Mesenchymal stem cell (in vitro differentiated cells and primary cell): Measurements from ENCODE around the gene GMFB.
A peak's percentile ranks its signal among the peaks of the same experiment; 100 is the strongest.

Source experiments
- DNase-seq: peaks from one replicate; pipeline ENCODE4 v3.0.0-alpha.2; 2013
- H2AFZ ChIP-seq: one replicate; pipeline ENCODE4 v1.6.1; 2013; ENCODE audit warnings: low read depth, mild to moderate bottlenecking, control low read depth, inconsistent platforms, low read length, moderate library complexity
- H2AK5ac ChIP-seq: 2 replicates; pipeline ENCODE4 v1.6.1; 2013; ENCODE audit warnings: low read length, moderate library complexity, mild to moderate bottlenecking, inconsistent platforms; ENCODE audit not compliant: severe bottlenecking
- H2BK120ac ChIP-seq: one replicate; pipeline ENCODE4 v1.6.1; 2013; ENCODE audit warnings: low read depth, mild to moderate bottlenecking, inconsistent platforms, low read length, moderate library complexity
- H2BK12ac ChIP-seq, 2 experiments: one replicate each; pipeline ENCODE4 v1.6.1; 2013; ENCODE audit warnings: inconsistent platforms in 2 of 2, low read length in 2 of 2, mild to moderate bottlenecking in 2 of 2, moderate library complexity in 2 of 2, control low read depth in 1 of 2
- H2BK15ac ChIP-seq: one replicate; pipeline ENCODE4 v1.6.1; 2013; ENCODE audit warnings: mild to moderate bottlenecking, low read depth, inconsistent platforms; ENCODE audit not compliant: poor library complexity, severe bottlenecking
- H2BK5ac ChIP-seq: 2 replicates; pipeline ENCODE4 v1.6.1; 2013; ENCODE audit warnings: low read depth, mild to moderate bottlenecking, low read length, control low read depth, inconsistent platforms; ENCODE audit not compliant: poor library complexity, severe bottlenecking
- H3K14ac ChIP-seq, 2 experiments: one replicate each; pipeline ENCODE4 v1.6.1; 2013; ENCODE audit warnings: inconsistent platforms in 2 of 2, low read length in 2 of 2, control low read depth in 1 of 2, mild to moderate bottlenecking in 1 of 2, moderate library complexity in 1 of 2
- H3K18ac ChIP-seq, 2 experiments: one replicate each; pipeline ENCODE4 v1.6.1; 2013; ENCODE audit warnings: inconsistent platforms in 2 of 2, low read length in 2 of 2, control low read depth in 1 of 2, low read depth in 1 of 2, mild to moderate bottlenecking in 1 of 2
- H3K23ac ChIP-seq, 2 experiments: one replicate each; pipeline ENCODE4 v1.6.1; 2013; ENCODE audit warnings: inconsistent platforms in 2 of 2, low read length in 2 of 2, mild to moderate bottlenecking in 2 of 2, moderate library complexity in 2 of 2, control low read depth in 1 of 2
- H3K27ac ChIP-seq: 2 replicates; pipeline ENCODE4 v1.5.1; 2013; ENCODE audit warnings: mild to moderate bottlenecking, moderate library complexity, low read length, control low read depth, inconsistent platforms; ENCODE audit not compliant: poor library complexity, severe bottlenecking
- H3K27me3 ChIP-seq, 2 experiments: 2 replicates each; pipeline versions ENCODE4 v1.6.1 to v1.7.0; 2013; ENCODE audit warnings: low read length in 2 of 2, mild to moderate bottlenecking in 2 of 2, moderate library complexity in 2 of 2, control low read depth in 1 of 2, inconsistent platforms in 1 of 2; ENCODE audit not compliant: control insufficient read depth in 1 of 2, insufficient read depth in 1 of 2
- H3K36me3 ChIP-seq, 2 experiments: 2 replicates each; pipeline versions ENCODE4 v1.6.1 to v1.7.0; 2013; ENCODE audit warnings: low read length in 2 of 2, control low read depth in 1 of 2, inconsistent platforms in 1 of 2, low read depth in 1 of 2, mild to moderate bottlenecking in 1 of 2; ENCODE audit not compliant: insufficient read depth in 2 of 2, control insufficient read depth in 1 of 2
- H3K4ac ChIP-seq, 2 experiments: one replicate each; pipeline ENCODE4 v1.6.1; 2013; ENCODE audit warnings: inconsistent platforms in 2 of 2, low read length in 2 of 2, mild to moderate bottlenecking in 2 of 2, moderate library complexity in 2 of 2, control low read depth in 1 of 2, low read depth in 1 of 2
- H3K4me1 ChIP-seq: 2 replicates; pipeline ENCODE4 v1.6.1; 2013; ENCODE audit warnings: low read depth, low read length, control low read depth; ENCODE audit not compliant: control insufficient read depth, insufficient read depth
- H3K4me2 ChIP-seq: 2 replicates; pipeline ENCODE4 v1.6.1; 2013; ENCODE audit warnings: low read length, mild to moderate bottlenecking, inconsistent platforms; ENCODE audit not compliant: poor library complexity, severe bottlenecking
- H3K4me3 ChIP-seq, 2 experiments: 2 replicates each; pipeline versions ENCODE4 v1.5.1 to v1.7.0; 2013; ENCODE audit warnings: low read length in 2 of 2, mild to moderate bottlenecking in 2 of 2, control low read depth in 1 of 2, low read depth in 1 of 2; ENCODE audit not compliant: insufficient read depth in 1 of 2
- H3K79me1 ChIP-seq: replicated peaks from 2 replicates; pipeline ENCODE4 v1.6.1; 2013; ENCODE audit warnings: mild to moderate bottlenecking, control low read depth, low read length, inconsistent platforms; ENCODE audit not compliant: poor library complexity, severe bottlenecking
- H3K9ac ChIP-seq: 2 replicates; pipeline ENCODE4 v1.7.0; 2013; ENCODE audit warnings: mild to moderate bottlenecking, low read length, moderate library complexity
- H3K9me3 ChIP-seq: 2 replicates; pipeline ENCODE4 v1.7.0; 2013; ENCODE audit warnings: mild to moderate bottlenecking, low read length; ENCODE audit not compliant: control insufficient read depth
- H4K8ac ChIP-seq: one replicate; pipeline ENCODE4 v1.6.1; 2013; ENCODE audit warnings: inconsistent platforms, mild to moderate bottlenecking, low read length, moderate library complexity
- H4K91ac ChIP-seq: one replicate; pipeline ENCODE4 v1.6.1; 2013; ENCODE audit warnings: mild to moderate bottlenecking, low read length, inconsistent platforms
- WGBS: methylation state at CpG from one replicate; pipeline ENCODE4 v1.1.7; 2013; ENCODE audit warnings: mixed read lengths; 5-methylcytosine and 5-hydroxymethylcytosine counted together

The GMFB gene

DNA sequence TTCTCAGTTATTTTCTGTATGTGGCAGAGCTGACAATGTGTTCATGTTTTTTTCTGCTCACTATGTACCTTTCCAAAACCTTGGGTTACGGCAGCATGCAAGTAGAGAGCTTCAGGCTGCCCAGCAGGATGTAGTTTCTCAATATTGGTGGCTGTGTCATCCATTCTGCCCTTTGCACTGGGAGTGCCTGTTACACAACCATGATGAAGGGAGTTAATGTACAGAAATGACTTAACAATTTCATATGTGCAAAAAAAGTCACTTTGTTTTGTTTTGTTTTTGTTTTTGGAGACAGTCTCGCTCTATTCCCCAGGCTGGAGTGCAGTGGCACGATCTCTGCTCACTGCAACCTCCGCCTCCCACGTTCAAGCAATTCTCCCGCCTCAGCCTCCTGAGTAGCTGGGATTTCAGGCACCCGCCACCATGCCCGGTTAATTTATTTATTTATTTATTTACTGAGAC lies 41.5 kb downstream of the GMFB start:
- Histone ChIP-seq H3K79me1 (no peaks in the 10 kb centered on the region), H3K9ac (no peak overlapping the region), H4K8ac (no peak overlapping the region), H3K23ac (no peak overlapping the region), H3K18ac (no peak overlapping the region), H2BK12ac (no peak overlapping the region), H2BK120ac (no peak overlapping the region), H2AK5ac (no peak overlapping the region), H3K36me3 (no peaks in the 10 kb centered on the region), H3K4me1 (no peaks in the 10 kb centered on the region), H3K27ac (no peak overlapping the region), H2BK5ac (no peak overlapping the region), H2BK15ac (no peak overlapping the region), H3K4me2 (no peak overlapping the region), H3K4me3 (no peak overlapping the region), H4K91ac (no peak overlapping the region), H3K27me3 (peaks cover 0 to 3% of the 10 kb centered on the region in 2 experiments), H2AFZ (no peak overlapping the region), H3K4ac (no peak overlapping the region), H3K14ac (no peak overlapping the region), H3K9me3 (no peaks in the 10 kb centered on the region)
- WGBS: 92% methylated on average over 8 of the region's 8 CpGs
- peak; percentile 74 for DNase-seq

DNA sequence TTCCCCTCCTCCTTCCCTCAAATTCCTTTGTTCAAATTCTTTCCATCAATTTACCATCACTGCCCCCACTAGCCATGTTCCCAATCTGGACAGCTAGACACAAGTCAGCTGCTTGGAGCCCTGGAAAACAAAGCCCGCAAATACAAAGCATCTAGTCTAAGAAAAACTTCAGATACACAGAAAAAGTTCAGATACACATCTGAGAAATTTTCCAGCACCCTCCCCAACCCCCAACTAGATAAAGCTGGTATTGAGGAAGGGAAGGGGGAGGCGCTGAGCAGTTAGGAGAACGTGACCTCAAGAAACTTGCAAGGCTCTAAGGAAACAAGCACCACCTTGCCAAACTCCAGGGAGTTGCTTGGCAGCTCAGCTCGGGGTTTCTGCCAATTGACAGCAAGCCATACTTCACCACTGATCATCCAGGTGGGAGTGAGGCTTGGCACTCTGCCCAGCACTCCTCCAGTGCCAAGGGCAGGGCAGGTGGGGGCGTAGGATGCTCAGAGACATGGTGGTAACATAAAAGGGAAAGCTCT lies 42.6 kb downstream of the GMFB start:
- Histone ChIP-seq H2BK12ac (peak overlapping the region in 1 of 2 experiments; percentile 27), H3K14ac (no peak overlapping the region), H2AK5ac (no peak overlapping the region), H2BK5ac (no peak overlapping the region), H3K4me3 (no peak overlapping the region), H3K79me1 (no peaks in the 10 kb centered on the region), H2BK15ac (peak overlapping the region; percentile 60), H3K9me3 (no peaks in the 10 kb centered on the region), H3K4me2 (no peak overlapping the region), H3K23ac (no peak overlapping the region), H4K91ac (no peak overlapping the region), H3K36me3 (no peaks in the 10 kb centered on the region), H2AFZ (no peak overlapping the region), H3K9ac (no peak overlapping the region), H3K18ac (no peak overlapping the region), H3K4me1 (peaks cover 2% of the 10 kb centered on the region), H3K27me3 (peaks cover 0 to 3% of the 10 kb centered on the region in 2 experiments), H4K8ac (no peak overlapping the region), H2BK120ac (no peak overlapping the region), H3K4ac (no peak overlapping the region), H3K27ac (no peak overlapping the region)
- DNase-seq: no peak
- WGBS: 75% methylated on average over 4 of the region's 5 CpGs

DNA sequence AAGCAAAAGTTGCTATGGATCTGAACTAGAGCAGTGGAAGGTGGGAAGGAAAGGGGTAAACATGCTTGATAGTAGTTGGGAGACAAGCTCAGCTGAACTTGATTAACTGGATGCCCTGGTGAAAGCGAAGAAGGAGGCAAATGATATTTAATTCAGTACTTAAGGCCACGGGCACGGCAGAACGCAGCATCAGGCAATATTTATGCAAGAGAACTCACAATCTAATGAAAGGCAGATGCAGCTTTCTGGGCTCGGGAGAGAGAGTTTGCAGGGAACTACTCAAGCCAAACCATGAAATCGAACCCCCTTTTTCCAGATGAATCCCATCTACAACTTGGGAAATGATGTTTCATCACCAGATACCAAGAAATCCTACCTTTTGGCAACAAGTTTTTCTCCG lies 44.1 kb downstream of the GMFB start:
- Histone ChIP-seq H4K8ac (no peak overlapping the region), H2BK12ac (no peak overlapping the region), H3K14ac (no peak overlapping the region), H2BK15ac (no peak overlapping the region), H4K91ac (no peak overlapping the region), H3K4me3 (peak overlapping the region in 1 of 2 experiments; percentile 54), H3K27me3 (peaks cover 0 to 3% of the 10 kb centered on the region in 2 experiments), H3K9ac (peak overlapping the region; percentile 55), H3K79me1 (no peaks in the 10 kb centered on the region), H3K18ac (no peak overlapping the region), H3K4ac (no peak overlapping the region), H2AK5ac (no peak overlapping the region), H2BK120ac (no peak overlapping the region), H3K4me1 (peaks cover 2% of the 10 kb centered on the region), H3K27ac (no peak overlapping the region), H3K36me3 (no peaks in the 10 kb centered on the region), H3K9me3 (no peaks in the 10 kb centered on the region), H3K23ac (no peak overlapping the region), H3K4me2 (no peak overlapping the region), H2BK5ac (no peak overlapping the region), H2AFZ (no peak overlapping the region)
- DNase-seq: no peak
- 89% methylated on average over 7 of the region's 7 CpGs for WGBS

DNA sequence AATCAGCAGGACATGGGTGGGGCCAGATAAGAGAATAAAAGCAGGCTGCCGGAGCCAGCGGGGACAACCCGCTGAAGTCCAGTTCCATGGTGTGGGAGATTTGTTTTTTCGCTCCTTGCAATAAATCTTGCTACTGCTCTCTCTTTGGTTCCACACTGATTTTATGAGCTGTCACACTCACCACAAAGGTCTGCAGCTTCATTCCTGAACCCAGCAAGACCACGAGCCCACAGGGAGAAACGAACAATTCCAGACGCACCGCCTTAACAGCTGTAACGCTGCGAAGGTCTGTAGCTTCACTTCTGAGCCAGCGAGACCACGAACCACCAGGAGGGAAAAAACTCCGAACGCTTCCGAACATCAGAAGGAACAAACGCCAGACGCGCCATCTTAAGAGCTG lies 44.8 kb downstream of the GMFB start:
- H3K27ac ChIP-seq: no peak overlapping the region
- WGBS: 84% methylated on average over 18 of the region's 18 CpGs
- H3K9me3 ChIP-seq: no peaks in the 10 kb centered on the region
- H3K9ac ChIP-seq: no peak overlapping the region
- H4K8ac ChIP-seq: no peak overlapping the region
- no peak overlapping the region for H4K91ac ChIP-seq
- H2BK5ac ChIP-seq: no peak overlapping the region
- H3K4ac ChIP-seq: no peak overlapping the region
- no peak overlapping the region for H2BK15ac ChIP-seq
- peaks cover 2% of the 10 kb centered on the region for H3K4me1 ChIP-seq
- no peaks in the 10 kb centered on the region for H3K79me1 ChIP-seq
- H3K4me3 ChIP-seq: peak overlapping the region in 1 of 2 experiments; percentile 54
- H3K36me3 ChIP-seq: no peaks in the 10 kb centered on the region
- peaks cover 0 to 3% of the 10 kb centered on the region in 2 experiments for H3K27me3 ChIP-seq
- no peak overlapping the region for H3K18ac ChIP-seq
- no peak for DNase-seq
- no peak overlapping the region for H2BK120ac ChIP-seq
- H2AFZ ChIP-seq: no peak overlapping the region
- no peak overlapping the region for H3K23ac ChIP-seq
- no peak overlapping the region for H2BK12ac ChIP-seq
- H3K4me2 ChIP-seq: no peak overlapping the region
- no peak overlapping the region for H3K14ac ChIP-seq
- H2AK5ac ChIP-seq: no peak overlapping the region
